AG04450 (cell line): ENCODE results near the gene PSIP1. TPM values are rescaled to one million over a fixed set of nuclear protein-coding genes. Genes with fewer than 3 reads are reported as not detected.

Source experiments
- CTCF ChIA-PET: fragments of 300-600, 350-600 bp; formaldehyde crosslinking; extraction: SDS; loops from one replicate; lab custom pipeline; 2022; ENCODE audit warnings: antibody characterized with exemption, inconsistent platforms; lab: Charles Lee
- POLR2A ChIA-PET: fragments of 350-600 bp; formaldehyde crosslinking; extraction: SDS; loops from one replicate; lab custom pipeline; 2021; ENCODE audit warnings: antibody characterized with exemption, inconsistent platforms; lab: Yijun Ruan, JAX
- DNase-seq: peaks from one replicate; pipeline ENCODE4 v3.0.0-alpha.2; 2011; ENCODE audit warnings: low read depth, low spot score
- H3K27ac ChIP-seq: one replicate; pipeline ENCODE4 v1.5.1; 2012; ENCODE audit warnings: low read depth, low read length, control low read depth
- H3K27me3 ChIP-seq: one replicate; pipeline ENCODE4 v1.6.0; 2012; ENCODE audit warnings: low read length; ENCODE audit not compliant: control insufficient read depth, insufficient read depth
- H3K4me3 ChIP-seq: 2 replicates; pipeline ENCODE4 v1.5.1; 2011; ENCODE audit warnings: mild to moderate bottlenecking, low read depth, low read length, control low read depth
- H3K9me3 ChIP-seq: 2 replicates; pipeline ENCODE4 v1.5.1; 2012; ENCODE audit warnings: low read length; ENCODE audit not compliant: control insufficient read depth, insufficient read depth
- CTCF ChIP-seq: IDR thresholded peaks from 2 replicates; pipeline ENCODE4 v1.5.1; 2011; ENCODE audit warnings: low read depth, low read length, control low read depth, inconsistent platforms
- polyA plus RNA-seq: library from polyadenylated mRNA; depleted of rRNA; stranded (reverse); fragments of >200 nt; gene quantifications from 2 replicates; pipeline ENCODE4 v1.2.3, GENCODE V29; 2011

Gene PSIP1
- polyA plus RNA-seq, 1 experiment, result 57.3 TPM

GRCh38 chr9:15525958-15526357 is 15.2 kb upstream of the PSIP1 start:
- POLR2A ChIA-PET, result no interaction called here
- CTCF ChIA-PET, result no interaction called here
- Histone ChIP-seq H3K27me3 (no peaks in the 10 kb centered on the region), H3K4me3 (no peak overlapping the region), H3K27ac (no peak overlapping the region), H3K9me3 (no peaks in the 10 kb centered on the region)
- no peak for TF ChIP-seq CTCF
- no peak for DNase-seq

GRCh38 chr9:15524845-15525455 is 14.2 kb upstream of the PSIP1 start:
- CTCF ChIA-PET, result no interaction called here
- no peaks in the 10 kb centered on the region for H3K27me3 ChIP-seq
- no peak overlapping the region for H3K27ac ChIP-seq
- no peak overlapping the region for H3K4me3 ChIP-seq
- H3K9me3 ChIP-seq, result no peaks in the 10 kb centered on the region
- TF ChIP-seq CTCF, result no peak
- POLR2A ChIA-PET, result no interaction called here
- DNase-seq, result no peak

GRCh38 chr9:15522130-15522755 is 11.5 kb upstream of the PSIP1 start:
- CTCF ChIA-PET, result interaction anchor here (0.6 to 1.0 kb wide), 2 partner anchors 11 to 193 kb away, joined by 3 read pairs; no protein-coding TSS in a partner anchor
- no peak overlapping the region for H3K4me3 ChIP-seq
- H3K27me3 ChIP-seq, result no peaks in the 10 kb centered on the region
- POLR2A ChIA-PET, result no interaction called here
- H3K27ac ChIP-seq, result no peak overlapping the region
- no peak for TF ChIP-seq CTCF
- H3K9me3 ChIP-seq, result no peaks in the 10 kb centered on the region
- no peak for DNase-seq

GRCh38 chr9:15521254-15521653 is 10.5 kb upstream of the PSIP1 start:
- no peak for DNase-seq
- POLR2A ChIA-PET, result interaction anchor here (0.6 kb wide), 1 partner anchor 166 kb away, joined by 3 read pairs; no protein-coding TSS in a partner anchor

More at GRCh38 chr9:15521254-15521653, 10.5 kb upstream of the PSIP1 start:
- H3K27ac ChIP-seq, result no peak overlapping the region
- no peak overlapping the region for H3K4me3 ChIP-seq
- CTCF ChIA-PET, result no interaction called here
- no peaks in the 10 kb centered on the region for H3K27me3 ChIP-seq
- no peak for TF ChIP-seq CTCF
- H3K9me3 ChIP-seq, result no peaks in the 10 kb centered on the region
